HG02852 (cell line): ENCODE results near the gene SH2D1B.

ENCODE experiments used
- ATAC-seq: cut with Tn5 transposase; IDR thresholded peaks from one replicate; pipeline ENCODE4 v1.9.1; 2021; ENCODE audit warnings: mild to moderate bottlenecking, moderate library complexity; ENCODE audit not compliant: unreplicated experiment

Gene SH2D1B

GRCh38 chr1:162383516-162383915 is 28.4 kb downstream of the SH2D1B start:
- no peak for ATAC-seq

- ATAC-seq = no peak
Observed at GRCh38 chr1:162383091-162383490, 28.8 kb downstream of the SH2D1B start.

GRCh38 chr1:162381941-162382750 is 29.8 kb downstream of the SH2D1B start:
- no peak for ATAC-seq

GRCh38 chr1:162381383-162381782 is 30.6 kb downstream of the SH2D1B start, which contains the start of gene C1orf226:
C1orf226 (plus strand) TSS chr1:162381728; CDS start chr1:162381902, 174 bp downstream.
- ATAC-seq = no peak

GRCh38 chr1:162380061-162380846 is 31.7 kb downstream of the SH2D1B start:
- no peak for ATAC-seq

- no peak for ATAC-seq
Observed at GRCh38 chr1:162376691-162377090, 35.2 kb downstream of the SH2D1B start, which contains the start of gene SPATA46. SPATA46 (minus strand) TSS chr1:162376854; CDS start chr1:162376790, 64 bp downstream.

- ATAC-seq = no peak
Observed at GRCh38 chr1:162375463-162375862, 36.5 kb downstream of the SH2D1B start.

- no peak for ATAC-seq
Observed at GRCh38 chr1:162374406-162374805, 37.5 kb downstream of the SH2D1B start.

- ATAC-seq = no peak
Observed at GRCh38 chr1:162373541-162374260, 38.2 kb downstream of the SH2D1B start.

GRCh38 chr1:162373072-162373427 is 38.9 kb downstream of the SH2D1B start:
- ATAC-seq = no peak

GRCh38 chr1:162372159-162373071 is 39.5 kb downstream of the SH2D1B start:
- no peak for ATAC-seq

- ATAC-seq = no peak
Observed at GRCh38 chr1:162371611-162372010, 40.3 kb downstream of the SH2D1B start.

- ATAC-seq = no peak
Observed at GRCh38 chr1:162370721-162371120, 41.2 kb downstream of the SH2D1B start.

- no peak for ATAC-seq
Observed at GRCh38 chr1:162370161-162370560, 41.8 kb downstream of the SH2D1B start.

- no peak for ATAC-seq
Observed at GRCh38 chr1:162369571-162369970, 42.4 kb downstream of the SH2D1B start.

- ATAC-seq = no peak
Observed at GRCh38 chr1:162368451-162368850, 43.5 kb downstream of the SH2D1B start.

GRCh38 chr1:162367772-162368171 is 44.2 kb downstream of the SH2D1B start:
- ATAC-seq = no peak

- ATAC-seq = no peak
Observed at GRCh38 chr1:162367073-162367472, 44.9 kb downstream of the SH2D1B start.

- ATAC-seq = no peak
Observed at GRCh38 chr1:162366671-162367070, 45.3 kb downstream of the SH2D1B start.

GRCh38 chr1:162366149-162366548 is 45.8 kb downstream of the SH2D1B start:
- no peak for ATAC-seq
